Stimulated activated CD4-positive, alpha-beta T cell treated with anti-CD3 and anti-CD28 coated beads, Interleukin-1b, Interleukin-23, amount 100 ng/mL, for 48 hours (primary cell): ENCODE results near the gene PAFAH1B1.
"Not testable (repeated sequence)": the region's sequence is repeated elsewhere in the genome, so short reads cannot be mapped to it uniquely, and the experiment has no call there.

Source experiments
- DNase-seq: peaks from one replicate; pipeline ENCODE4 v3.0.0-alpha.2; 2020

PAFAH1B1 gene

GRCh38 chr17:2592971-2593820, at the start of gene PAFAH1B1:
PAFAH1B1 (plus strand) TSS chr17:2593654; CDS start chr17:2638289, 44,635 bp downstream.
- DNase-seq, result peak; percentile 95

- no peak for DNase-seq
These were observed 48.1 kb upstream of the PAFAH1B1 start for GRCh38 chr17:2545393-2545792.

- no peak for DNase-seq
These were observed 46.3 kb upstream of the PAFAH1B1 start for GRCh38 chr17:2547176-2547575.

GRCh38 chr17:2548026-2548425, 45.4 kb upstream of the PAFAH1B1 start:
- not testable (repeated sequence) for DNase-seq

- DNase-seq, result no peak
These were observed 43.9 kb upstream of the PAFAH1B1 start for GRCh38 chr17:2549392-2550211.

- DNase-seq, result no peak
These were observed 42.0 kb upstream of the PAFAH1B1 start for GRCh38 chr17:2551493-2551892.

GRCh38 chr17:2551928-2552327, 41.5 kb upstream of the PAFAH1B1 start:
- DNase-seq, result no peak

GRCh38 chr17:2560658-2561057, 32.8 kb upstream of the PAFAH1B1 start:
- no peak for DNase-seq

GRCh38 chr17:2562162-2562858, 31.1 kb upstream of the PAFAH1B1 start:
- DNase-seq, result no peak

- DNase-seq, result no peak
These were observed 30.4 kb upstream of the PAFAH1B1 start for GRCh38 chr17:2563061-2563460.

GRCh38 chr17:2563543-2563942, 29.9 kb upstream of the PAFAH1B1 start:
- DNase-seq, result no peak

- DNase-seq, result no peak
These were observed 28.6 kb upstream of the PAFAH1B1 start for GRCh38 chr17:2564877-2565276.

GRCh38 chr17:2566056-2566455, 27.4 kb upstream of the PAFAH1B1 start:
- no peak for DNase-seq

- no peak for DNase-seq
These were observed 21.7 kb upstream of the PAFAH1B1 start for GRCh38 chr17:2571523-2572303.

- DNase-seq, result not testable (repeated sequence)
These were observed 21.2 kb upstream of the PAFAH1B1 start for GRCh38 chr17:2572304-2572609.

- no peak for DNase-seq
These were observed 13.3 kb upstream of the PAFAH1B1 start for GRCh38 chr17:2580151-2580550.

- DNase-seq, result no peak
These were observed 12.8 kb upstream of the PAFAH1B1 start for GRCh38 chr17:2580661-2581060.

GRCh38 chr17:2582493-2582892, 11.0 kb upstream of the PAFAH1B1 start:
- DNase-seq, result no peak

GRCh38 chr17:2591040-2591640, 2.3 kb upstream of the PAFAH1B1 start:
- DNase-seq, result no peak

GRCh38 chr17:2593821-2594721, 617 bp downstream of the PAFAH1B1 start:
- peak; percentile 81 for DNase-seq
